ENCODE measurements around the gene IDI1.
"Not testable (repeated sequence)": the region's sequence is repeated elsewhere in the genome, so short reads cannot be mapped to it uniquely, and the experiment has no call there.

Gene IDI1

GRCh38 chr10:1020460-1020859 lies 28.5 kb downstream of the IDI1 start:
- ATAC-seq: peak; percentile 41
- no peak for TF ChIP-seq TCF4 (CRISPR knock-in tag; IDR thresholded peaks at IDR 0.05; ENCODE audit: borderline replicate concordance)

- no peak for ATAC-seq
- no peak for TF ChIP-seq ARNTL (CRISPR knock-in tag; IDR thresholded peaks at IDR 0.05; ENCODE audit: borderline replicate concordance, low read depth)
- TF ChIP-seq PPARA (CRISPR knock-in tag; IDR thresholded peaks at IDR 0.05; ENCODE audit: borderline replicate concordance): no peak
- TF ChIP-seq OSR1 (CRISPR knock-in tag; IDR thresholded peaks at IDR 0.05): no peak
- no peak for TF ChIP-seq ZNF565 (CRISPR knock-in tag; conservative IDR thresholded peaks at IDR 0.05; ENCODE audit: low read depth)
- TF ChIP-seq, protein P1, sequence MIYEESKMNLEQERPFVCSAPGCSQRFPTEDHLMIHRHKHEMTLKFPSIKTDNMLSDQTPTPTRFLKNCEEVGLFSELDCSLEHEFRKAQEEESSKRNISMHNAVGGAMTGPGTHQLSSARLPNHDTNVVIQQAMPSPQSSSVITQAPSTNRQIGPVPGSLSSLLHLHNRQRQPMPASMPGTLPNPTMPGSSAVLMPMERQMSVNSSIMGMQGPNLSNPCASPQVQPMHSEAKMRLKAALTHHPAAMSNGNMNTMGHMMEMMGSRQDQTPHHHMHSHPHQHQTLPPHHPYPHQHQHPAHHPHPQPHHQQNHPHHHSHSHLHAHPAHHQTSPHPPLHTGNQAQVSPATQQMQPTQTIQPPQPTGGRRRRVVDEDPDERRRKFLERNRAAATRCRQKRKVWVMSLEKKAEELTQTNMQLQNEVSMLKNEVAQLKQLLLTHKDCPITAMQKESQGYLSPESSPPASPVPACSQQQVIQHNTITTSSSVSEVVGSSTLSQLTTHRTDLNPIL (CRISPR knock-in tag; IDR thresholded peaks at IDR 0.05; ENCODE audit: low read depth): no peak
- no peak for TF ChIP-seq RARB (CRISPR knock-in tag; IDR thresholded peaks at IDR 0.05)
- TF ChIP-seq ZNF70 (CRISPR knock-in tag; IDR thresholded peaks at IDR 0.05): no peak
- no peak for TF ChIP-seq ZC3H10 (CRISPR knock-in tag; IDR thresholded peaks at IDR 0.05)
- TF ChIP-seq GLIS3 (CRISPR knock-in tag; IDR thresholded peaks at IDR 0.05): no peak
- TF ChIP-seq TOX (CRISPR knock-in tag; IDR thresholded peaks at IDR 0.05; ENCODE audit: borderline replicate concordance): no peak
Observed at GRCh38 chr10:1019362-1019761, 29.6 kb downstream of the IDI1 start.

DNA sequence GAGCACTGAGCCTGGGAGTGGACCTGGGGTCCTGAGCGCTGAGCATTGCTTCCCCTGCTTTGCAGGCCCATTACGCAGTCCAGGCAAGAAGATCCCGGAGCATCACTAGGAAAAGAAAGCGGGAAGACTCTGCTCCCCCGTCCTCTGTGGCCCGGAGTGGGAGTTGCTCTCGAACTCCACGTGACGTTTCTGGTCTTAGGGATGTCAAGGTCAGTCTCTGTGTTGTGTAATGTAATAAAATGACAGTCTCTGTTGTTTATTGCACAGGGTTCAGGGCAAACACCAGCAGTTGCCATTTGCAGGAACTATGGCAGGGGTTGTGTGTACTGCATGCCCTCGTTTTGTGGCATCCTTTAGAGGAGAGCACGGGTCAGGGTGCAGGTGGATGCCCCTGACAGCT lies 33.2 kb downstream of the IDI1 start:
- no peak for TF ChIP-seq TOX (CRISPR knock-in tag; IDR thresholded peaks at IDR 0.05; ENCODE audit: borderline replicate concordance)
- no peak for TF ChIP-seq ZFP30 (CRISPR knock-in tag; IDR thresholded peaks at IDR 0.05)
- TF ChIP-seq ZFP3 (CRISPR knock-in tag; IDR thresholded peaks at IDR 0.05): no peak
- no peak for TF ChIP-seq ESRRG (CRISPR knock-in tag; IDR thresholded peaks at IDR 0.05)
- no peak for TF ChIP-seq ZNF70 (CRISPR knock-in tag; IDR thresholded peaks at IDR 0.05)
- ATAC-seq: no peak

GRCh38 chr10:1011696-1012095 lies 37.2 kb downstream of the IDI1 start:
- no peak for TF ChIP-seq GLIS3 (CRISPR knock-in tag; IDR thresholded peaks at IDR 0.05)
- no peak for TF ChIP-seq ZNF70 (CRISPR knock-in tag; IDR thresholded peaks at IDR 0.05)
- TF ChIP-seq ESRRG (CRISPR knock-in tag; IDR thresholded peaks at IDR 0.05): no peak
- no peak for TF ChIP-seq ISL1 (CRISPR knock-in tag; IDR thresholded peaks at IDR 0.05)
- no peak for TF ChIP-seq CSDC2 (CRISPR knock-in tag; IDR thresholded peaks at IDR 0.05)
- TF ChIP-seq ARNTL (CRISPR knock-in tag; IDR thresholded peaks at IDR 0.05; ENCODE audit: borderline replicate concordance, low read depth): no peak
- TF ChIP-seq ZNF8 (CRISPR knock-in tag; IDR thresholded peaks at IDR 0.05): no peak
- no peak for TF ChIP-seq PPARA (CRISPR knock-in tag; IDR thresholded peaks at IDR 0.05; ENCODE audit: borderline replicate concordance)
- no peak for TF ChIP-seq SNAI2 (CRISPR knock-in tag; IDR thresholded peaks at IDR 0.05)
- TF ChIP-seq ZFP30 (CRISPR knock-in tag; IDR thresholded peaks at IDR 0.05): no peak
- TF ChIP-seq RARB (CRISPR knock-in tag; IDR thresholded peaks at IDR 0.05): no peak
- no peak for TF ChIP-seq ZNF565 (CRISPR knock-in tag; conservative IDR thresholded peaks at IDR 0.05; ENCODE audit: low read depth)
- TF ChIP-seq ZFP3 (CRISPR knock-in tag; IDR thresholded peaks at IDR 0.05): no peak
- TF ChIP-seq, protein P2, sequence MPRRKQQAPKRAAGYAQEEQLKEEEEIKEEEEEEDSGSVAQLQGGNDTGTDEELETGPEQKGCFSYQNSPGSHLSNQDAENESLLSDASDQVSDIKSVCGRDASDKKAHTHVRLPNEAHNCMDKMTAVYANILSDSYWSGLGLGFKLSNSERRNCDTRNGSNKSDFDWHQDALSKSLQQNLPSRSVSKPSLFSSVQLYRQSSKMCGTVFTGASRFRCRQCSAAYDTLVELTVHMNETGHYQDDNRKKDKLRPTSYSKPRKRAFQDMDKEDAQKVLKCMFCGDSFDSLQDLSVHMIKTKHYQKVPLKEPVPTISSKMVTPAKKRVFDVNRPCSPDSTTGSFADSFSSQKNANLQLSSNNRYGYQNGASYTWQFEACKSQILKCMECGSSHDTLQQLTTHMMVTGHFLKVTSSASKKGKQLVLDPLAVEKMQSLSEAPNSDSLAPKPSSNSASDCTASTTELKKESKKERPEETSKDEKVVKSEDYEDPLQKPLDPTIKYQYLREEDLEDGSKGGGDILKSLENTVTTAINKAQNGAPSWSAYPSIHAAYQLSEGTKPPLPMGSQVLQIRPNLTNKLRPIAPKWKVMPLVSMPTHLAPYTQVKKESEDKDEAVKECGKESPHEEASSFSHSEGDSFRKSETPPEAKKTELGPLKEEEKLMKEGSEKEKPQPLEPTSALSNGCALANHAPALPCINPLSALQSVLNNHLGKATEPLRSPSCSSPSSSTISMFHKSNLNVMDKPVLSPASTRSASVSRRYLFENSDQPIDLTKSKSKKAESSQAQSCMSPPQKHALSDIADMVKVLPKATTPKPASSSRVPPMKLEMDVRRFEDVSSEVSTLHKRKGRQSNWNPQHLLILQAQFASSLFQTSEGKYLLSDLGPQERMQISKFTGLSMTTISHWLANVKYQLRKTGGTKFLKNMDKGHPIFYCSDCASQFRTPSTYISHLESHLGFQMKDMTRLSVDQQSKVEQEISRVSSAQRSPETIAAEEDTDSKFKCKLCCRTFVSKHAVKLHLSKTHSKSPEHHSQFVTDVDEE (CRISPR knock-in tag; IDR thresholded peaks at IDR 0.05): no peak
- no peak for TF ChIP-seq PATZ1 (CRISPR knock-in tag; IDR thresholded peaks at IDR 0.05; ENCODE audit: borderline replicate concordance)
- no peak; the same call in 2 of the 3 replicates for ATAC-seq

GRCh38 chr10:1010703-1011102 lies 38.2 kb downstream of the IDI1 start:
- ATAC-seq: no peak
- no peak for TF ChIP-seq TOX (CRISPR knock-in tag; IDR thresholded peaks at IDR 0.05; ENCODE audit: borderline replicate concordance)
- TF ChIP-seq GLIS3 (CRISPR knock-in tag; IDR thresholded peaks at IDR 0.05): no peak
- TF ChIP-seq, protein P1 (CRISPR knock-in tag; IDR thresholded peaks at IDR 0.05; ENCODE audit: low read depth): no peak
- TF ChIP-seq ESRRG (CRISPR knock-in tag; IDR thresholded peaks at IDR 0.05): no peak
- TF ChIP-seq TCF4 (CRISPR knock-in tag; IDR thresholded peaks at IDR 0.05; ENCODE audit: borderline replicate concordance): no peak

- ATAC-seq: not testable (repeated sequence)
Observed at GRCh38 chr10:1009947-1010346, 39.0 kb downstream of the IDI1 start.

Data from SK-N-SH treated with all-trans-retinoic acid at 6 μM for 48 hours (cell line).